GM19238 (cell line): ENCODE data around the gene HYPK.

ENCODE experiments used
- DNase-seq: peaks from one replicate; pipeline ENCODE4 v3.0.0; 2011; ENCODE audit warnings: low spot score; ENCODE audit not compliant: insufficient read length

The HYPK gene

GRCh38 chr15:43845421-43845820 is 45.0 kb downstream of the HYPK start:
- DNase-seq = no peak

- DNase-seq = no peak
Observed at GRCh38 chr15:43851251-43851650, 50.9 kb downstream of the HYPK start.

GRCh38 chr15:43852607-43853006 is 52.2 kb downstream of the HYPK start:
- DNase-seq = no peak
